Esophagus muscularis mucosa (tissue), 4 donors: Measurements from ENCODE around the gene SLC8A1. TPM values are rescaled to one million over a fixed set of nuclear protein-coding genes. Genes with fewer than 3 reads are reported as not detected.

Experiments used
- DNase-seq: peaks from one replicate; pipeline ENCODE4 v3.0.0-alpha.2; 2017; ENCODE audit errors: extremely low spot score
- H3K27ac ChIP-seq, 4 donors: fragments of 200-600 bp; sonication (generic); replicated peaks in 1 of 4; 1 replicate in 3 of 4; 2 replicates in 1 of 4; pipeline ENCODE4 v1.5.1; 2016 to 2019; ENCODE audit warnings: mild to moderate bottlenecking in 1 of 4
- H3K27me3 ChIP-seq, 4 donors: fragments of 200-600 bp; sonication (generic); one replicate each; pipeline versions ENCODE4 v1.5.1 to v1.6.0; 2016 to 2019
- H3K36me3 ChIP-seq, 4 donors: fragments of 200-600 bp; sonication (generic); one replicate each; pipeline ENCODE4 v1.5.1; 2016 to 2019
- H3K4me1 ChIP-seq, 4 donors: fragments of 200-600 bp; sonication (generic); one replicate each; pipeline ENCODE4 v1.5.1; 2016 to 2019
- H3K4me3 ChIP-seq, 4 donors: fragments of 200-600 bp; sonication (generic); 1 replicate in 2 of 4; 2 replicates in 2 of 4; pipeline ENCODE4 v1.5.1; 2016 to 2019; ENCODE audit warnings: mild to moderate bottlenecking in 4 of 4, moderate library complexity in 1 of 4
- H3K9me3 ChIP-seq, 4 donors: fragments of 200-600 bp; sonication (generic); 1 replicate in 3 of 4; 2 replicates in 1 of 4; pipeline ENCODE4 v1.5.1; 2016 to 2019
- EP300 ChIP-seq: sonication (generic); formaldehyde crosslinking; IDR thresholded peaks from one replicate; pipeline ENCODE4 v1.6.1; 2017; ENCODE audit warnings: antibody characterized with exemption
- POLR2A ChIP-seq: fragments of 450-650 bp; IDR thresholded peaks from one replicate; pipeline ENCODE4 v1.6.1; 2017; ENCODE audit warnings: antibody characterized with exemption, moderate library complexity, mild to moderate bottlenecking, low read depth
- POLR2AphosphoS5 ChIP-seq, 2 donors: sonication (generic); formaldehyde crosslinking; IDR thresholded peaks; one replicate each; pipeline ENCODE4 v1.6.1; 2017; ENCODE audit warnings: antibody characterized with exemption in 2 of 2
- WGBS: methylation state at CpG from one replicate; pipeline ENCODE4 v1.1.5; 2018; 5-methylcytosine and 5-hydroxymethylcytosine counted together
- intact Hi-C: fragments of 100-400 bp; cut with DNase I; formaldehyde crosslinking; loops from one replicate; pipeline ENCODE4 v1.15.1; 2023
- total RNA-seq, 4 donors: library from RNA; depleted of rRNA; stranded (reverse); fragments of >200 nt; gene quantifications; one replicate each; pipeline versions ENCODE4 v1.1.0 to v1.2.1, GENCODE V29; 2016
- TF ChIP-seq, protein P1 (sequence below), 3 experiments: fragments of 200-600 bp in 2 of 3; fragments of 450-650 bp in 1 of 3; sonication (generic) in 2 of 3; IDR thresholded peaks; one replicate each; pipeline ENCODE4 v1.5.1; 2017 to 2019; ENCODE audit warnings: antibody characterized with exemption in 3 of 3, mild to moderate bottlenecking in 2 of 3, moderate library complexity in 1 of 3

Gene SLC8A1
- total RNA-seq, 4 donors from 2014 or later, result 105 to 166 (median 157) TPM

DNA sequence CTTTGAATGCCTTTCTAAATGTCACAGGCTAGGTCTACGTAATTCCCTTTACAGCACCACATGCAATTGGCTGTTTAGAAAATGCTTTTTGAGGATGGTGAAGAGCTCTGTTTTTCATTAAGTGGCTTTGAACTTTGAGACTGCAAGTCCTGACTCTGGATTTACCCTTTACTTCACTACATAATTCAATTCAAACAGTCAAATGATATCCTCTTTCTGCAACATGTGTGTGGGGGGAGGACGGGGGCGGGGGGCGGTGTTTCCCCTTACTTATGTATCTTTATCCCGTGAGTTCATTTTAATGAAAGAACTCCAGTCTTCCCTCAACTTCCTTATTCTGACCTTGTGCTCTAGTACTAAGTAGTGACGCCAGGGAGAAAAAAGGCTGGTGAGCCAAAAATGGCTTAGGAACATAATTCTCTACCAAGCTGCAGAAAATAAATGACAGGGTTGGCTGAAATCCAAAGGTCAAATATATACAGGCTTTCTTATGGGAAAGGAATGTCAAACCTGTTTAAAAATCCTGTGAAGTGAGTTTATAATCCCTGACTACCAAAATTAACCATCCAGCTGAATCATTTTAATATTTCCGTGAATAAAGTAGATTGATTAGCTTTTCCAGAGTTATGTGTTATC lies 119.6 kb downstream of the SLC8A1 start:
- Histone ChIP-seq H3K4me3 (no peak overlapping the region), H3K36me3 (no peaks in the 10 kb centered on the region), H3K27me3 (no peaks in the 10 kb centered on the region), H3K4me1 (peaks cover 33 to 39% (median 38%) of the 10 kb centered on the region in 4 donors), H3K9me3 (no peaks in the 10 kb centered on the region), H3K27ac (peak overlapping the region; percentile 56 to 75 (median 73))
- no peak for DNase-seq
- intact Hi-C loops, result no loop called here
- TF ChIP-seq POLR2A, result no peak
- TF ChIP-seq, protein P1, sequence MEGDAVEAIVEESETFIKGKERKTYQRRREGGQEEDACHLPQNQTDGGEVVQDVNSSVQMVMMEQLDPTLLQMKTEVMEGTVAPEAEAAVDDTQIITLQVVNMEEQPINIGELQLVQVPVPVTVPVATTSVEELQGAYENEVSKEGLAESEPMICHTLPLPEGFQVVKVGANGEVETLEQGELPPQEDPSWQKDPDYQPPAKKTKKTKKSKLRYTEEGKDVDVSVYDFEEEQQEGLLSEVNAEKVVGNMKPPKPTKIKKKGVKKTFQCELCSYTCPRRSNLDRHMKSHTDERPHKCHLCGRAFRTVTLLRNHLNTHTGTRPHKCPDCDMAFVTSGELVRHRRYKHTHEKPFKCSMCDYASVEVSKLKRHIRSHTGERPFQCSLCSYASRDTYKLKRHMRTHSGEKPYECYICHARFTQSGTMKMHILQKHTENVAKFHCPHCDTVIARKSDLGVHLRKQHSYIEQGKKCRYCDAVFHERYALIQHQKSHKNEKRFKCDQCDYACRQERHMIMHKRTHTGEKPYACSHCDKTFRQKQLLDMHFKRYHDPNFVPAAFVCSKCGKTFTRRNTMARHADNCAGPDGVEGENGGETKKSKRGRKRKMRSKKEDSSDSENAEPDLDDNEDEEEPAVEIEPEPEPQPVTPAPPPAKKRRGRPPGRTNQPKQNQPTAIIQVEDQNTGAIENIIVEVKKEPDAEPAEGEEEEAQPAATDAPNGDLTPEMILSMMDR (IDR thresholded peaks at IDR 0.05), result peak in 1 of 3 experiments; percentile 13
- WGBS, result 25% methylated on average over 7 of the region's 7 CpGs

DNA sequence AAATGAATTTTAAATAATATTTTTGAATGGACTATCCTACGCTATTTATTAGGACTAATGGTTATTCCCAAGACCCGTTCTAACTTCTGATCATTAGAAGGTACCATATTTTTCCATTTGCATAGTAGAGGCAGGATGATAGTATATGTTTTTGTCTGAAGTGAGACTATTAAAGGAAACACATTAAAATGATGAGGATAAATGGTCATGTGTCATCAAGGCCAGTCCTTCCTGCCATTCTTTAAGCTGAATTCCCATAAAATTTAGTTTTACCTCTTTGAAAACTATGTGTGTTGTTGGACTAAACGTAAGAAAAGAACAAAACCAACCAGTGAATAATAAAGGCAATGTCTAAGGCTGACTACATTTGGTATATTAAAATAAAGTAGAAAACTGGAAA lies 121.8 kb downstream of the SLC8A1 start:
- DNase-seq, result no peak
- no peaks in the 10 kb centered on the region for H3K36me3 ChIP-seq
- TF ChIP-seq POLR2AphosphoS5 (IDR thresholded peaks at IDR 0.05), result no peak
- TF ChIP-seq EP300, result no peak
- TF ChIP-seq, protein P1 (IDR thresholded peaks at IDR 0.05), result no peak
- TF ChIP-seq POLR2A, result no peak
- H3K27me3 ChIP-seq, result no peaks in the 10 kb centered on the region
- intact Hi-C loops, result no loop called here
- peaks cover 36 to 48% (median 41%) of the 10 kb centered on the region in 4 donors for H3K4me1 ChIP-seq
- H3K27ac ChIP-seq, result peak overlapping the region; percentile 53 to 66 (median 56)
- 47% methylated on average over 3 of the region's 3 CpGs for WGBS
- H3K4me3 ChIP-seq, result no peak overlapping the region
- no peaks in the 10 kb centered on the region for H3K9me3 ChIP-seq

DNA sequence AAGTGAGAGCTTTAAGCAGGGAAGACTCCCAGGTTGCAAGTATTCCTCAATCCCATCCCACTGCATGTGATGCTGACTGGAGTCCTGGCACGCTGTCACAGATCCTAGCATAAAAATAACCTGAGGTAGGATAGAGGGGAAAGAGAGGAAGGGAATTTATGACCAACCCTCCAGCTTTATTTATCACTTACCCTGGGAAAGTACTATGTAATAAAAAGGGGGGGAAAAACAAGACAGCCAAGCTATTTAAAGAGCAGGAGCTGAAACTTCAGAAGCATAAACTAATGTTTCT lies 122.2 kb downstream of the SLC8A1 start:
- Histone ChIP-seq H3K9me3 (no peaks in the 10 kb centered on the region), H3K27me3 (no peaks in the 10 kb centered on the region), H3K4me1 (peaks cover 40 to 52% (median 45%) of the 10 kb centered on the region in 4 donors), H3K4me3 (no peak overlapping the region), H3K36me3 (no peaks in the 10 kb centered on the region), H3K27ac (peak overlapping the region; percentile 53 to 66 (median 56))
- 71% methylated on average over 1 of the region's 1 CpG for WGBS
- TF ChIP-seq, protein P1 (IDR thresholded peaks at IDR 0.05), result no peak
- peak; percentile 25 to 38 for TF ChIP-seq POLR2AphosphoS5 (IDR thresholded peaks at IDR 0.05)
- intact Hi-C loops, result no loop called here
- DNase-seq, result no peak

DNA sequence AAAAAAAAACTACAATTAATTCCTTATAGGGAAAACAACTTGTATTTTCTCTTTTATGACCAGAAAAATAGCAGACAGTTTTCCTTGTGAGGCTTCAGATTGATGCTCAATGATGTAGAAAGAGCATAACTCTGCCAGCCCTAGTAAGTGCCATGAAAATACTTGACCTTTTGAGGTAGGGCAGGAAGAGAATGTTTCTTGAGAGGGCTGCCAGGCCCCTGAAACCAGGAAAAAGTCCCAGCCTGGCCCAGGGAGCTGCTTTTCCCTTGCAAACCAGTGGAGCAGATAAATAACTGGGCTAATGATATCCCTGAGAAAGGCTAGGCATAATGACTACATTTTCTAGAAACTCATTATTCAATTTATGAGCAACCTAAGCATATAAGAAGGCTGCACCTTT lies 126.8 kb downstream of the SLC8A1 start:
- peak overlapping the region; percentile 35 to 70 (median 52) for H3K27ac ChIP-seq
- no peaks in the 10 kb centered on the region for H3K36me3 ChIP-seq
- no peak overlapping the region for H3K4me3 ChIP-seq
- intact Hi-C loops, result no loop called here
- no peaks in the 10 kb centered on the region for H3K27me3 ChIP-seq
- no peak for TF ChIP-seq POLR2A
- no peak for TF ChIP-seq EP300
- TF ChIP-seq, protein P1 (IDR thresholded peaks at IDR 0.05), result no peak
- no peak for TF ChIP-seq POLR2AphosphoS5 (IDR thresholded peaks at IDR 0.05)
- H3K4me1 ChIP-seq, result peaks cover 27 to 45% (median 34%) of the 10 kb centered on the region in 4 donors
- H3K9me3 ChIP-seq, result no peaks in the 10 kb centered on the region
- no peak for DNase-seq

DNA sequence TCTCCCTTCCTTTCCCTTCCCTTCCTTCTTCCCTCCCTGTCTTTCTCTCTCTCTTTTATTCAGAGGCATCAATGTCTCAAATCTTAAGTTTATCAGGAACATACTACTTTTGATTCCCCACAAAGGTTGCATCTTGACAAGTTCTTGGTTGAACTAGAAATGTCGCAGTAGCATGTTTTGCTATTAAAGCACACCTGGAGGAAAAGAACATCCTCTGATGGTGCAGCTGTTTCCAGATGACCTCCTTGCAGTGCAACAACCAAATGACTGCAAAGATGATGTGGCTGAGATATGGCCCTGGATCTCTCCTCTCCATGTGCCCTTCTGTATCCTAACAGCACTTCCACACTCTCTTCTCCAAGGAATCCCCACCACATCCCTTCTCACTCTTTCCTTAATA lies 127.2 kb downstream of the SLC8A1 start:
- TF ChIP-seq POLR2AphosphoS5 (IDR thresholded peaks at IDR 0.05) (no peak), EP300 (no peak), POLR2A (no peak)
- TF ChIP-seq, protein P1 (IDR thresholded peaks at IDR 0.05), result no peak
- intact Hi-C loops, result no loop called here
- WGBS, result 85% methylated on average over 1 of the region's 1 CpG
- H3K27ac ChIP-seq, result peak overlapping the region; percentile 35 to 70 (median 52)
- no peaks in the 10 kb centered on the region for H3K9me3 ChIP-seq
- no peak for DNase-seq
- H3K36me3 ChIP-seq, result no peaks in the 10 kb centered on the region
- H3K4me3 ChIP-seq, result no peak overlapping the region
- peaks cover 23 to 40% (median 30%) of the 10 kb centered on the region in 4 donors for H3K4me1 ChIP-seq
- no peaks in the 10 kb centered on the region for H3K27me3 ChIP-seq
